WTC11 (cell line): ENCODE measurements around the gene PRMT5. TPM values are rescaled to one million over a fixed set of nuclear protein-coding genes. Genes with fewer than 3 reads are reported as not detected.

ENCODE experiments used
- ATAC-seq: fragments of 200-7000 bp; cut with Tn5 transposase; 2 replicates; pipeline ENCODE4 v1.10.0; 2021; ENCODE audit warnings: mild to moderate bottlenecking, moderate library complexity
- CTCF ChIA-PET: fragments of 300-600 bp; sonication (Branson Sonifier 250); formaldehyde crosslinking; loops from one replicate; lab custom pipeline; 2021; ENCODE audit warnings: antibody characterized with exemption; lab: Charles Lee
- POLR2A ChIA-PET: fragments of 350-600 bp; sonication (Branson Sonifier 250); formaldehyde crosslinking; loops from one replicate; lab custom pipeline; 2021; ENCODE audit warnings: antibody characterized with exemption; lab: Charles Lee
- DNase-seq: peaks from one replicate; pipeline ENCODE4 v3.0.0; 2021; ENCODE audit warnings: low spot score
- H3K27ac Mint-ChIP-seq: 2 replicates; pipeline ENCODE4 v1.8.0; 2021; ENCODE audit warnings: mixed read lengths
- H3K27me3 Mint-ChIP-seq: 2 replicates; pipeline ENCODE4 v1.8.0; 2021; ENCODE audit warnings: low read depth, mild to moderate bottlenecking, moderate library complexity, mixed read lengths
- H3K36me3 Mint-ChIP-seq: 2 replicates; pipeline ENCODE4 v1.8.0; 2021; ENCODE audit warnings: mixed read lengths
- H3K4me1 Mint-ChIP-seq: 2 replicates; pipeline ENCODE4 v1.8.0; 2022; ENCODE audit warnings: mixed read lengths
- H3K4me3 Mint-ChIP-seq: 2 replicates; pipeline ENCODE4 v1.8.0; 2021; ENCODE audit warnings: mild to moderate bottlenecking, moderate library complexity, mixed read lengths
- H3K9me3 Mint-ChIP-seq: 2 replicates; pipeline ENCODE4 v1.8.0; 2021; ENCODE audit warnings: mixed read lengths
- ATF6 ChIP-seq: sonication (generic); formaldehyde crosslinking; IDR thresholded peaks from 2 replicates; pipeline ENCODE4 v1.8.1; 2023; ENCODE audit warnings: mild to moderate bottlenecking, missing genetic modification reagents
- CREM ChIP-seq: sonication (generic); formaldehyde crosslinking; IDR thresholded peaks from 2 replicates; pipeline ENCODE4 v1.8.1; 2022; ENCODE audit warnings: mild to moderate bottlenecking, missing genetic modification reagents, moderate library complexity
- ELF4 ChIP-seq: sonication (generic); formaldehyde crosslinking; IDR thresholded peaks from 2 replicates; pipeline ENCODE4 v1.8.1; 2022; ENCODE audit warnings: low read depth, mild to moderate bottlenecking, moderate library complexity, missing genetic modification reagents
- GTF2I ChIP-seq: fragments of 250-450 bp; sonication (Bioruptor Pico); conservative IDR thresholded peaks from 2 replicates; pipeline ENCODE4 v1.4.0; 2021; ENCODE audit warnings: mild to moderate bottlenecking
- IRF1 ChIP-seq: sonication (generic); formaldehyde crosslinking; IDR thresholded peaks from 2 replicates; pipeline ENCODE4 v1.8.0; 2023; ENCODE audit warnings: missing genetic modification reagents
- OVOL2 ChIP-seq: fragments of 250-450 bp; sonication (Bioruptor Pico); IDR thresholded peaks from 2 replicates; pipeline ENCODE4 v1.9.0; 2021; ENCODE audit warnings: mild to moderate bottlenecking, borderline replicate concordance
- RELA ChIP-seq: sonication (generic); formaldehyde crosslinking; IDR thresholded peaks from 2 replicates; pipeline ENCODE4 v1.8.1; 2022; ENCODE audit warnings: missing genetic modification reagents, mild to moderate bottlenecking, borderline replicate concordance
- SMAD3 ChIP-seq: sonication (generic); formaldehyde crosslinking; IDR thresholded peaks from 2 replicates; pipeline ENCODE4 v1.8.0; 2022; ENCODE audit warnings: missing genetic modification reagents, mild to moderate bottlenecking, borderline replicate concordance
- STAT6 ChIP-seq: sonication (generic); formaldehyde crosslinking; conservative IDR thresholded peaks from 2 replicates; pipeline ENCODE4 v1.8.1; 2023; ENCODE audit warnings: mild to moderate bottlenecking, low read depth, missing genetic modification reagents, moderate library complexity
- TEAD4 ChIP-seq: sonication (generic); formaldehyde crosslinking; IDR thresholded peaks from 2 replicates; pipeline ENCODE4 v1.8.0; 2022; ENCODE audit warnings: mild to moderate bottlenecking, missing genetic modification reagents
- ZNF121 ChIP-seq: sonication (generic); formaldehyde crosslinking; IDR thresholded peaks from 2 replicates; pipeline ENCODE4 v1.8.0; 2023; ENCODE audit warnings: missing genetic modification reagents
- ZNF219 ChIP-seq: sonication (generic); formaldehyde crosslinking; IDR thresholded peaks from 2 replicates; pipeline ENCODE4 v1.8.0; 2023; ENCODE audit warnings: missing genetic modification reagents, mild to moderate bottlenecking, borderline replicate concordance
- ZNF263 ChIP-seq: sonication (generic); formaldehyde crosslinking; IDR thresholded peaks from 2 replicates; pipeline ENCODE4 v1.8.1; 2022; ENCODE audit warnings: low read depth, mild to moderate bottlenecking, moderate library complexity, missing genetic modification reagents
- total RNA-seq: library from RNA; stranded (reverse); gene quantifications from 3 replicates; pipeline ENCODE4 v1.2.3, GENCODE V29; 2021
- TF ChIP-seq, protein P1 (sequence below): fragments of 250-450 bp; sonication (Bioruptor Pico); conservative IDR thresholded peaks from 2 replicates; pipeline ENCODE4 v1.9.0; 2021; ENCODE audit warnings: mild to moderate bottlenecking
- TF ChIP-seq, protein P2 (sequence below): fragments of 250-450 bp; sonication (Bioruptor Pico); IDR thresholded peaks from 2 replicates; pipeline ENCODE4 v1.9.0; 2021; ENCODE audit warnings: mild to moderate bottlenecking
- TF ChIP-seq, protein P3 (sequence below): sonication (generic); formaldehyde crosslinking; IDR thresholded peaks from 2 replicates; pipeline ENCODE4 v1.8.1; 2022; ENCODE audit warnings: mild to moderate bottlenecking, moderate library complexity, missing genetic modification reagents
- TF ChIP-seq, protein P4 (sequence below): sonication (generic); formaldehyde crosslinking; IDR thresholded peaks from 2 replicates; pipeline ENCODE4 v1.8.0; 2022; ENCODE audit warnings: mild to moderate bottlenecking, missing genetic modification reagents
- TF ChIP-seq, protein P5 (sequence below): sonication (generic); formaldehyde crosslinking; IDR thresholded peaks from 2 replicates; pipeline ENCODE4 v1.8.1; 2023; ENCODE audit warnings: mild to moderate bottlenecking, missing genetic modification reagents, moderate library complexity
- TF ChIP-seq, protein P6 (sequence below): sonication (generic); formaldehyde crosslinking; IDR thresholded peaks from 2 replicates; pipeline ENCODE4 v1.8.0; 2022; ENCODE audit warnings: mild to moderate bottlenecking, missing genetic modification reagents

The PRMT5 gene
- total RNA-seq, 1 experiment from 2014 or later = 124 TPM

DNA sequence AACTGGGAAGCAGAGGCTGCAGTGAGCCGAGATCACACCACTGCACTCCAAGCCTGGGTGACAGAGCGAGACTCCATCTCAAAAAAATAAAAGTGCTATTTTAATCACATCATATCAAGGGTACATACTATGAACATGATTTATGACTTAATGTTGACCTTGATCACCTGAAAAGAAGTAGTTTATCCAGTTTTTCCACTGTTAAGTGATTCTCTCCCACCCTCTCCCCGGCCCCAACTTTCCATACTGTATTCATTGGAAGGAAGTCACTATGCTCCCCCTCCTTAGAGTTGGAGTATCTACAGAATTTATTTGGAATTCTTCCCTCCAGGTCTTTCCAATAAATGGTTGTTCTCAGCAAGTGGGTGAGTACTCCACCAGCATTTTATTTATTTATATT lies 3.0 kb upstream of the PRMT5 start (continued):
- TF ChIP-seq, protein P1, sequence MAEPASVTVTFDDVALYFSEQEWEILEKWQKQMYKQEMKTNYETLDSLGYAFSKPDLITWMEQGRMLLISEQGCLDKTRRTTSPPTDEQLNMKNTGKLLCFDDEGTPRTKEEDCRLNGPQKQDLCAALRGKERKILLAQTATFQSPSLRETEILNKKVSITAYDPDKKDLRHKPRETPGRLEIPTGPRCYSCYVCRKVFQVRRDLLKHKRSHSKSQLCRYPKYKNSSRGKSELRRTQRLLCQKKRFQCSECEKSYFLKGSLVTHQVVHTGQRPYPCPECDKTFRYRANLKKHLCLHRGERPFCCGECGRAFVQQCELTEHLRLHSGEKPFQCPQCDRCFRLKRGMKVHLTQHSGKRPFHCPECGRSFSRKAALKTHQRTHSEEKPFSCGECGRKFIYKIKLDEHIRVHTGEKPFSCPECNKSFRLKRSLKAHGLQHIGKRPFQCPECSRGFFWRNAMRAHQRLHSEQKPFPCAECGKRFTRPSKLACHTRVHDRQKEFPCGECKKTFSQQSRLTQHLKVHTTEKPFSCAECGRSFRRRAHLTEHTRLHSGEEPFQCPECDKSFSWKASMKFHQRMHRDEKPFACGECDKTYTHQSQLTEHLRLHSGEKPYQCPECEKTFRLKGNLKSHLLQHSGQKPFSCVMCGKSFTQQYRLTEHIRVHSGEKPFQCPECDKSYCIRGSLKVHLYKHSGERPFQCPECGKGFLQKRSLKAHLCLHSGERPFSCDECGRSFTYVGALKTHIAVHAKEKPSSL (CRISPR knock-in tag) = no peak
- no peak for TF ChIP-seq ZNF219 (CRISPR knock-in tag)
- TF ChIP-seq ZNF263 (CRISPR knock-in tag) = no peak
- TF ChIP-seq OVOL2 = no peak
- no peak for TF ChIP-seq ZNF121 (CRISPR knock-in tag)
- TF ChIP-seq GTF2I (CRISPR knock-in tag) = no peak
- no peak for TF ChIP-seq CREM (CRISPR knock-in tag)
- TF ChIP-seq, protein P2, sequence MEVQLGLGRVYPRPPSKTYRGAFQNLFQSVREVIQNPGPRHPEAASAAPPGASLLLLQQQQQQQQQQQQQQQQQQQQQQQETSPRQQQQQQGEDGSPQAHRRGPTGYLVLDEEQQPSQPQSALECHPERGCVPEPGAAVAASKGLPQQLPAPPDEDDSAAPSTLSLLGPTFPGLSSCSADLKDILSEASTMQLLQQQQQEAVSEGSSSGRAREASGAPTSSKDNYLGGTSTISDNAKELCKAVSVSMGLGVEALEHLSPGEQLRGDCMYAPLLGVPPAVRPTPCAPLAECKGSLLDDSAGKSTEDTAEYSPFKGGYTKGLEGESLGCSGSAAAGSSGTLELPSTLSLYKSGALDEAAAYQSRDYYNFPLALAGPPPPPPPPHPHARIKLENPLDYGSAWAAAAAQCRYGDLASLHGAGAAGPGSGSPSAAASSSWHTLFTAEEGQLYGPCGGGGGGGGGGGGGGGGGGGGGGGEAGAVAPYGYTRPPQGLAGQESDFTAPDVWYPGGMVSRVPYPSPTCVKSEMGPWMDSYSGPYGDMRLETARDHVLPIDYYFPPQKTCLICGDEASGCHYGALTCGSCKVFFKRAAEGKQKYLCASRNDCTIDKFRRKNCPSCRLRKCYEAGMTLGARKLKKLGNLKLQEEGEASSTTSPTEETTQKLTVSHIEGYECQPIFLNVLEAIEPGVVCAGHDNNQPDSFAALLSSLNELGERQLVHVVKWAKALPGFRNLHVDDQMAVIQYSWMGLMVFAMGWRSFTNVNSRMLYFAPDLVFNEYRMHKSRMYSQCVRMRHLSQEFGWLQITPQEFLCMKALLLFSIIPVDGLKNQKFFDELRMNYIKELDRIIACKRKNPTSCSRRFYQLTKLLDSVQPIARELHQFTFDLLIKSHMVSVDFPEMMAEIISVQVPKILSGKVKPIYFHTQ (CRISPR knock-in tag) = no peak
- TF ChIP-seq SMAD3 = no peak
- no peak for TF ChIP-seq STAT6 (CRISPR knock-in tag)
- no peak for TF ChIP-seq RELA (CRISPR knock-in tag)
- TF ChIP-seq ELF4 = no peak
- TF ChIP-seq, protein P3, sequence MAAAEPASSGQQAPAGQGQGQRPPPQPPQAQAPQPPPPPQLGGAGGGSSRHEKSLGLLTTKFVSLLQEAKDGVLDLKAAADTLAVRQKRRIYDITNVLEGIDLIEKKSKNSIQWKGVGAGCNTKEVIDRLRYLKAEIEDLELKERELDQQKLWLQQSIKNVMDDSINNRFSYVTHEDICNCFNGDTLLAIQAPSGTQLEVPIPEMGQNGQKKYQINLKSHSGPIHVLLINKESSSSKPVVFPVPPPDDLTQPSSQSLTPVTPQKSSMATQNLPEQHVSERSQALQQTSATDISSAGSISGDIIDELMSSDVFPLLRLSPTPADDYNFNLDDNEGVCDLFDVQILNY (CRISPR knock-in tag) = no peak

GRCh38 chr14:22929961-22930364 lies 787 bp upstream of the PRMT5 start:
- no peaks in the 10 kb centered on the region for H3K9me3 Mint-ChIP-seq
- POLR2A ChIA-PET = interaction anchor here (0.5 to 2.3 kb wide), 14 partner anchors 11 to 377 kb away, joined by 3 to 18 read pairs (median 5); partner anchors contain the start of genes AJUBA, BCL2L2, CDH24 and HAUS4
- CTCF ChIA-PET = interaction anchor here (0.6 to 3.4 kb wide), 42 partner anchors 8 to 547 kb away, joined by 3 to 43 read pairs (median 5); partner anchors contain the start of genes ACIN1, AJUBA, C14orf119 and CDH24
- no peak overlapping the region for H3K4me3 Mint-ChIP-seq
- H3K36me3 Mint-ChIP-seq = peaks cover 19% of the 10 kb centered on the region
- no peak for ATAC-seq
- H3K27me3 Mint-ChIP-seq = no peaks in the 10 kb centered on the region
- no peak overlapping the region for H3K27ac Mint-ChIP-seq
- no peak for DNase-seq
- H3K4me1 Mint-ChIP-seq = peaks cover 7% of the 10 kb centered on the region
- TF ChIP-seq, protein P4, sequence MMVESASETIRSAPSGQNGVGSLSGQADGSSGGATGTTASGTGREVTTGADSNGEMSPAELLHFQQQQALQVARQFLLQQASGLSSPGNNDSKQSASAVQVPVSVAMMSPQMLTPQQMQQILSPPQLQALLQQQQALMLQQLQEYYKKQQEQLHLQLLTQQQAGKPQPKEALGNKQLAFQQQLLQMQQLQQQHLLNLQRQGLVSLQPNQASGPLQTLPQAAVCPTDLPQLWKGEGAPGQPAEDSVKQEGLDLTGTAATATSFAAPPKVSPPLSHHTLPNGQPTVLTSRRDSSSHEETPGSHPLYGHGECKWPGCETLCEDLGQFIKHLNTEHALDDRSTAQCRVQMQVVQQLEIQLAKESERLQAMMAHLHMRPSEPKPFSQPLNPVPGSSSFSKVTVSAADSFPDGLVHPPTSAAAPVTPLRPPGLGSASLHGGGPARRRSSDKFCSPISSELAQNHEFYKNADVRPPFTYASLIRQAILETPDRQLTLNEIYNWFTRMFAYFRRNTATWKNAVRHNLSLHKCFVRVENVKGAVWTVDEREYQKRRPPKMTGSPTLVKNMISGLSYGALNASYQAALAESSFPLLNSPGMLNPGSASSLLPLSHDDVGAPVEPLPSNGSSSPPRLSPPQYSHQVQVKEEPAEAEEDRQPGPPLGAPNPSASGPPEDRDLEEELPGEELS (CRISPR knock-in tag) = no peak
- TF ChIP-seq, protein P5, sequence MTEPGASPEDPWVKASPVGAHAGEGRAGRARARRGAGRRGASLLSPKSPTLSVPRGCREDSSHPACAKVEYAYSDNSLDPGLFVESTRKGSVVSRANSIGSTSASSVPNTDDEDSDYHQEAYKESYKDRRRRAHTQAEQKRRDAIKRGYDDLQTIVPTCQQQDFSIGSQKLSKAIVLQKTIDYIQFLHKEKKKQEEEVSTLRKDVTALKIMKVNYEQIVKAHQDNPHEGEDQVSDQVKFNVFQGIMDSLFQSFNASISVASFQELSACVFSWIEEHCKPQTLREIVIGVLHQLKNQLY (CRISPR knock-in tag) = no peak
- TF ChIP-seq ATF6 (CRISPR knock-in tag) (no peak), TEAD4 (CRISPR knock-in tag) (no peak), IRF1 (CRISPR knock-in tag) (no peak)
- TF ChIP-seq, protein P6, sequence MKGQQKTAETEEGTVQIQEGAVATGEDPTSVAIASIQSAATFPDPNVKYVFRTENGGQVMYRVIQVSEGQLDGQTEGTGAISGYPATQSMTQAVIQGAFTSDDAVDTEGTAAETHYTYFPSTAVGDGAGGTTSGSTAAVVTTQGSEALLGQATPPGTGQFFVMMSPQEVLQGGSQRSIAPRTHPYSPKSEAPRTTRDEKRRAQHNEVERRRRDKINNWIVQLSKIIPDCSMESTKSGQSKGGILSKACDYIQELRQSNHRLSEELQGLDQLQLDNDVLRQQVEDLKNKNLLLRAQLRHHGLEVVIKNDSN = no peak
